ENCODE measurements around the gene KCTD6.

DNA sequence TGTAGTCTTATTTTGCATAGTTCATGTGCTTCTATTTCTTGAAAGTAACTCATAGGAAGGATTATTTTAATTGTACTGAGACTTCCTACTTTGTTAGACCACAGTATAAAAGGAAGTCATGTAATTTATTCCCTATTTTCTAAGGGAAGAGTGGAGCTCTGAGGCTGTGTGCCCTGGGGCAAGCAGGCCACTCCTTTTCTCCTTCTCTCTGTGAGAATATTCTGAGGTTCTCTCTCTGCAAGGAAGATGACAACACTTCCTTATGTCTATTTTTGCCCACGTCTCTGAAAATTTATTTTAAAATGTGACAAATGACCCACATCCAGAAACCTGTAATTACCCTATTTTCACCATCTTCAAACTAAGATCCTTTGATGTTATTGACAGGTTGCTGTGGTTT lies 11.0 kb downstream of the KCTD6 start:
- no peak for TF ChIP-seq ZNF274 (IDR thresholded peaks at IDR 0.05; ENCODE audit: low read depth, low read length)
- TF ChIP-seq SUZ12 (IDR thresholded peaks at IDR 0.05; ENCODE audit: extremely low read depth, insufficient read depth, insufficient read length), result no peak
- TF ChIP-seq YY1 (IDR thresholded peaks at IDR 0.05; ENCODE audit: insufficient read depth, insufficient read length), result no peak
